Measurements from ENCODE around the gene ARL3. TPM values are rescaled to one million over a fixed set of nuclear protein-coding genes. Genes with fewer than 3 reads are reported as not detected.
"Not testable (repeated sequence)": the region's sequence is repeated elsewhere in the genome, so short reads cannot be mapped to it uniquely, and the experiment has no call there.

The ARL3 gene
- total and polyA plus RNA-seq, 12 donors = 5.0 to 17.8 (median 13.6) TPM

DNA sequence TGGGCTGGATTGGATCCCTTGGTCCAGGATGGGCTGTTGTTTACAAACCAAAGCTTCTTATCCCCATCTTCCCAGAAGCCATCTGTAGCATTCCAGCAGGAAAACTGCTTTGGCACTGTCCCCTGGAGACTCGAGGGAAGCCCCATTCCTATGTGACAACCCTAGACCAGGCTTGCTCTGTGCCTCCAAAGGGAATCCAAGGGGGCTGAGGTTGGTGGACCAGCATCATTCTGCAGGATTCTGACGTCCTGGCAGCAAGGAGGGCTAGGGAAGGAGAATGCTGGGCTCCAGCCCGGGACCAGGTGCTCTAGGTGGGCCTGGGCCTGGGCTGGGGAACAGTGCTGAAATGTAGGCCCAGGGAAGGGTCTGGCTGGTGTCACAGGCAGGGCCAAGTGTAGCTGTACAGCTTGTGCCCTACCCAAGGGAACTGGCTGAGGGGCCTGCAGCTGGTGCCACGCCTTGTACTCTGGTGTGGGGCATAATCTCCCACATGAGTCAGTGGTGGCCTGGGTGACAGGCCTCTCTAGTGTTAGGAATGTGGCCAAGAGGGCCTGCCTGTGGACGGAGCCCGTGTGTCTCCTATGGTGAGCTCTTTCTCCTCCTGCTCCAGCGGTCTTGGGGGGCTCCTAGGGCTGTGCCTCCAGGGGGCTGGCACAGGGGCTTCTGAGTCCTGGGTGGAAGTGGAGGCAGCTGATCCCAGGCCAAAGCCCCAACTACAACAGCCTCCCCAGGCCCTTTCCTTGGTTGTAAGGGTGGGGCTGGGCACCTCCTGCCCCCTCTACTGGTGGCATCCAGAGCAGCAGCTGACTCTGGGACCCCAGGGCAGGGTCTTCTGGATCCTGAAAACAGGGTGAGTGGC, 44.8 kb downstream of the ARL3 start:
- peak overlapping the region; percentile 64 to 87 (median 70) for H3K27ac ChIP-seq
- H3K4me3 ChIP-seq = no peak overlapping the region
- ATAC-seq (peak; percentile 40 to 91 (median 68)), DNase-seq (peak; percentile 56 to 62)
- no peaks in the 10 kb centered on the region for H3K9me3 ChIP-seq
- no peaks in the 10 kb centered on the region for H3K27me3 ChIP-seq
- TF ChIP-seq, protein P1, sequence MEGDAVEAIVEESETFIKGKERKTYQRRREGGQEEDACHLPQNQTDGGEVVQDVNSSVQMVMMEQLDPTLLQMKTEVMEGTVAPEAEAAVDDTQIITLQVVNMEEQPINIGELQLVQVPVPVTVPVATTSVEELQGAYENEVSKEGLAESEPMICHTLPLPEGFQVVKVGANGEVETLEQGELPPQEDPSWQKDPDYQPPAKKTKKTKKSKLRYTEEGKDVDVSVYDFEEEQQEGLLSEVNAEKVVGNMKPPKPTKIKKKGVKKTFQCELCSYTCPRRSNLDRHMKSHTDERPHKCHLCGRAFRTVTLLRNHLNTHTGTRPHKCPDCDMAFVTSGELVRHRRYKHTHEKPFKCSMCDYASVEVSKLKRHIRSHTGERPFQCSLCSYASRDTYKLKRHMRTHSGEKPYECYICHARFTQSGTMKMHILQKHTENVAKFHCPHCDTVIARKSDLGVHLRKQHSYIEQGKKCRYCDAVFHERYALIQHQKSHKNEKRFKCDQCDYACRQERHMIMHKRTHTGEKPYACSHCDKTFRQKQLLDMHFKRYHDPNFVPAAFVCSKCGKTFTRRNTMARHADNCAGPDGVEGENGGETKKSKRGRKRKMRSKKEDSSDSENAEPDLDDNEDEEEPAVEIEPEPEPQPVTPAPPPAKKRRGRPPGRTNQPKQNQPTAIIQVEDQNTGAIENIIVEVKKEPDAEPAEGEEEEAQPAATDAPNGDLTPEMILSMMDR (IDR thresholded peaks at IDR 0.05) = peak in 6 of 9 donors; percentile 17 to 67 (median 48)
- no peaks in the 10 kb centered on the region for H3K36me3 ChIP-seq
- 65 to 67% methylated on average over 6 to 7 of the region's 7 CpGs for WGBS, 2 donors
- intact Hi-C loops (cut with DNase I) = no loop called here
- peaks cover 13 to 58% (median 40%) of the 10 kb centered on the region in 9 donors for H3K4me1 ChIP-seq

DNA sequence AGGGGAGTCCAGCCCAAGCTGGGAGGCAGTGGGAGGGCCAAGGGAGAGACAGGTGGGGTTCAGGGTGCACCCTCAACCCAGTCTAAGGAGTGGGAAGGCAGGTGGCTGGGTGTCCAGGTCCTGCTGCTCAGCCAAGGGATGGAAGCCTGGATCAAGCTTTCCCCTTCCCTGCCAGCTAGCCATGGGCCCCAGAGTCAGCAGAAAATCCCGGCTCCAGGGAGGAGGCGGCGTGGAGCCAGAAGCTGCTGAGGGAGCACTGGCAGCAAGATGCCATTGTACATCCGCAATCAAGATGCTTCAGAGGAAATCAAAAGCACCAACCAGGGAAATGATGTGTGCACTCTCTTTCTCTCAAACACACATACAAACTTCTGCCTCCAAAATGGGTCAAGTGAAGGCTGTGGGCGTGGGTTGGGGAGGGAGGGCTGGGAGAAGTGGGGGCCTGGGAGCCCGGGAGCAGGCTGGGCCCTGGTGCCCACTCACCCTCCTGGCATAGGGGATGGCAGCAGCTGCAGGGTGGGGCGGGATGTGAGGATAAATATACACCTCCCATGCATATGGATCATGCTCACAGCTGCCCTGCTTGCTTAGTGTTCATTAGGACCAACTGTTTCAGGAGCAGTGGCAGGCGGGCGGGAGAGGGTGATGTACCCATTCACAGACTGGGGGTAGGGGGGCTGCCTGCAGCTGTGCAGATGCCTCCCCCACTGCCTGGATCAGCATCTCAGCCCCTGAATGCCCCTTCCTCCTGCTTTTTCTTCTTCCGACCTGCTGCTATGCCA, 45.7 kb downstream of the ARL3 start:
- TF ChIP-seq, protein P1 (IDR thresholded peaks at IDR 0.05) = no peak
- no peaks in the 10 kb centered on the region for H3K9me3 ChIP-seq
- intact Hi-C loops (cut with DNase I) = no loop called here
- WGBS, 2 donors = 90 to 95% methylated on average over 10 of the region's 10 CpGs
- peaks cover 11 to 48% (median 32%) of the 10 kb centered on the region in 9 donors for H3K4me1 ChIP-seq
- ATAC-seq = peak in 1 of 8 donors; percentile 13
- no peak overlapping the region for H3K4me3 ChIP-seq
- H3K36me3 ChIP-seq = no peaks in the 10 kb centered on the region
- H3K27me3 ChIP-seq = no peaks in the 10 kb centered on the region
- no peak for DNase-seq
- peak overlapping the region; percentile 64 to 87 (median 70) for H3K27ac ChIP-seq

DNA sequence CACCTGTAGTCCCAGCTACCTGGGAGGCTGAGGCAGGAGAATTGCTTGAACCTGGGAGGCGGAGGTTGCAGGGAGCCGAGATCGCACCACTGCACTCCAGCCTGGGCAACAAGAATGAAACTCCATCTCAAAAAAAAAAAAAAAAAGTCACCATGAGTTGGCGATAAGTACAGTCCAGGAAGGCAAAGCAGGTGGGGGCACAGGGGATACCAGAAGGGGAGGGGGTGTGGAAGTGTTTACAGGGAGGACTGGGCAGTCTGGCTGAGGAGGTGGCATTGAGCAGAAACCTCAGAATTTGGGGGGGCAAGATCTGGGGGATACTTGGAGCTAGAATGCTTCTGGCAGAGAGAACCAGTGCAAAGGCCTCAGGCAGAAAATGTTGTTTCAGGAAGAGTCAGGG, 46.8 kb downstream of the ARL3 start:
- intact Hi-C loops (cut with DNase I); DNase-seq; H3K27ac ChIP-seq; H3K36me3 ChIP-seq; H3K9me3 ChIP-seq; H3K27me3 ChIP-seq; H3K4me3 ChIP-seq; ATAC-seq: not testable (repeated sequence)
- H3K4me1 ChIP-seq = peaks cover 7 to 37% (median 21%) of the 10 kb centered on the region in 9 donors
- WGBS, 2 donors = 93 to 96% methylated on average over 4 of the region's 4 CpGs

DNA sequence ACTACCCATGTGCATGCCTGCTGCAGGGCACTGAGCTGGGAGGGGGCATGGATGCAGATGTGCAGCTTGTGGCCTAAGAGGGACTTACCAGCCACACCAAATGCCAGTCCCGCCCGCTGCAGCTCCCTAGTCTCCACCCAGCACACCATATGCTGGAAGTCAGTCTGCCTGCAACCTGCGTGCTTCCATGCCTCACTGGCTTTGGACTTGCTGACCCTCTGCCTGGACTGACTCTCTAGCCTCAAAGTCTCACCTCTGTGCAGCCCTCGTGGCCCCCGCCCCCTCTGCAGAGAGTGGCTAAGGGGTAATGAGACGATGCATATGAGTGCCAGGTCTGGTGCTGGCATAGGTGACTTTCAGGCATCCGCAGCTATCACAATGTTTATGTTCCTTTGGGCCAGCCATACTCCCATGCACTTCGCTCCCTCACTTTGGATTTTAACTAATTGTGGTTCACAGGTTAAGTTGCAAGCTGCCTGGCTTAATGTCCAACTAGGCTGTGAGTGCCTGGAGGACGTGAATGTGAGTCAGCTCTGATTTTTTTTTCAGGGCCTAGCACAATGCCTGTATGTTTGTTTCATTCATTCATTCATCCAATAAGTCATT, 48.2 kb downstream of the ARL3 start:
- WGBS, 2 donors = 89% methylated on average over 9 of the region's 9 CpGs
- Histone ChIP-seq H3K9me3 (no peaks in the 10 kb centered on the region), H3K4me3 (no peak overlapping the region), H3K36me3 (no peaks in the 10 kb centered on the region), H3K27me3 (no peaks in the 10 kb centered on the region), H3K4me1 (peaks cover 8 to 36% (median 25%) of the 10 kb centered on the region in 9 donors), H3K27ac (no peak overlapping the region)
- TF ChIP-seq, protein P1 (IDR thresholded peaks at IDR 0.05) = no peak
- intact Hi-C loops (cut with DNase I) = no loop called here
- DNase-seq (no peak), ATAC-seq (no peak)

Data from heart right ventricle (tissue), 16 donors.